H9 (cell line): ENCODE data around the gene SDK1. TPM values are rescaled to one million over a fixed set of nuclear protein-coding genes. Genes with fewer than 3 reads are reported as not detected.

Experiments
- DNase-seq: peaks from one replicate; pipeline ENCODE4 v3.0.0-alpha.2; 2017
- H2AFZ ChIP-seq: one replicate; pipeline ENCODE4 v1.6.1; 2013; ENCODE audit warnings: mild to moderate bottlenecking, low read length, control low read depth, moderate library complexity
- H2AK5ac ChIP-seq: 2 replicates; pipeline ENCODE4 v1.6.1; 2013; ENCODE audit warnings: low read length, control low read depth, mixed read lengths; ENCODE audit not compliant: insufficient read length
- H2BK120ac ChIP-seq: one replicate; pipeline ENCODE4 v1.6.1; 2013; ENCODE audit warnings: low read depth, mild to moderate bottlenecking, low read length, control low read depth, inconsistent platforms; ENCODE audit not compliant: poor library complexity, severe bottlenecking
- H2BK12ac ChIP-seq: 2 replicates; pipeline ENCODE4 v1.6.1; 2013; ENCODE audit warnings: low read length, control low read depth, mixed read lengths, low read depth; ENCODE audit not compliant: insufficient read length
- H2BK15ac ChIP-seq: 2 replicates; pipeline ENCODE4 v1.6.1; 2013; ENCODE audit warnings: low read depth, low read length, control low read depth
- H2BK20ac ChIP-seq: one replicate; pipeline ENCODE4 v1.6.1; 2013; ENCODE audit warnings: low read depth, mild to moderate bottlenecking, low read length, control low read depth, inconsistent platforms; ENCODE audit not compliant: poor library complexity, severe bottlenecking
- H2BK5ac ChIP-seq: 2 replicates; pipeline ENCODE4 v1.6.1; 2013; ENCODE audit warnings: low read length, control low read depth, mixed read lengths; ENCODE audit not compliant: insufficient read length
- H3K14ac ChIP-seq: 2 replicates; pipeline ENCODE4 v1.6.1; 2013; ENCODE audit warnings: low read length, control low read depth; ENCODE audit not compliant: insufficient read depth
- H3K18ac ChIP-seq: 2 replicates; pipeline ENCODE4 v1.6.1; 2013; ENCODE audit warnings: low read depth, mild to moderate bottlenecking, mixed read lengths, low read length, control low read depth; ENCODE audit not compliant: insufficient read length
- H3K23ac ChIP-seq: 2 replicates; pipeline ENCODE4 v1.6.1; 2013; ENCODE audit warnings: low read length, control low read depth, mixed read lengths, low read depth; ENCODE audit not compliant: insufficient read length
- H3K23me2 ChIP-seq: 2 replicates; pipeline ENCODE4 v1.6.1; 2013; ENCODE audit warnings: low read depth, mild to moderate bottlenecking, mixed read lengths, low read length, control low read depth; ENCODE audit not compliant: insufficient read length, poor library complexity, severe bottlenecking
- H3K27ac ChIP-seq: 2 replicates; pipeline ENCODE4 v1.5.1; 2013; ENCODE audit warnings: low read length, control low read depth, mixed read lengths, low read depth; ENCODE audit not compliant: insufficient read length
- H3K27me3 ChIP-seq: 2 replicates; pipeline ENCODE4 v1.6.1; 2013; ENCODE audit warnings: low read length, control low read depth, inconsistent platforms; ENCODE audit not compliant: insufficient read depth
- H3K4ac ChIP-seq: 2 replicates; pipeline ENCODE4 v1.6.1; 2013; ENCODE audit warnings: low read depth, mild to moderate bottlenecking, control low read depth, inconsistent platforms, low read length, moderate library complexity
- H3K4me1 ChIP-seq: 2 replicates; pipeline ENCODE4 v1.6.1; 2013; ENCODE audit warnings: low read length, control low read depth, inconsistent platforms; ENCODE audit not compliant: insufficient read depth
- H3K4me2 ChIP-seq: 2 replicates; pipeline ENCODE4 v1.6.1; 2013; ENCODE audit warnings: low read length, control low read depth, mixed read lengths; ENCODE audit not compliant: insufficient read length, insufficient read depth
- H3K56ac ChIP-seq: 2 replicates; pipeline ENCODE4 v1.6.1; 2013; ENCODE audit warnings: low read depth, mild to moderate bottlenecking, mixed read lengths, low read length, control low read depth; ENCODE audit not compliant: insufficient read length
- H3K79me1 ChIP-seq: 2 replicates; pipeline ENCODE4 v1.6.1; 2013; ENCODE audit warnings: low read depth, mild to moderate bottlenecking, moderate library complexity, low read length, control low read depth, inconsistent platforms; ENCODE audit not compliant: insufficient read depth, poor library complexity, severe bottlenecking
- H3K79me2 ChIP-seq: 2 replicates; pipeline ENCODE4 v1.6.1; 2013; ENCODE audit warnings: low read length, control low read depth, inconsistent platforms; ENCODE audit not compliant: insufficient read depth
- H3K9ac ChIP-seq: 2 replicates; pipeline ENCODE4 v1.6.1; 2013; ENCODE audit warnings: low read length, control low read depth, mixed read lengths; ENCODE audit not compliant: insufficient read length; ENCODE audit errors: extremely low read depth
- H3K9me3 ChIP-seq: one replicate; pipeline ENCODE4 v1.6.1; 2013; ENCODE audit warnings: low read depth, low read length, inconsistent platforms; ENCODE audit not compliant: control insufficient read depth
- H3T11ph ChIP-seq: one replicate; pipeline ENCODE4 v1.6.1; 2013; ENCODE audit warnings: mild to moderate bottlenecking, low read length, control low read depth, inconsistent platforms
- H4K20me1 ChIP-seq: one replicate; pipeline ENCODE4 v1.6.1; 2013; ENCODE audit not compliant: control insufficient read depth, insufficient read length, insufficient read depth
- H4K5ac ChIP-seq: 2 replicates; pipeline ENCODE4 v1.6.1; 2013; ENCODE audit warnings: low read depth, mild to moderate bottlenecking, mixed read lengths, low read length, control low read depth; ENCODE audit not compliant: insufficient read length
- H4K8ac ChIP-seq: replicated peaks from 2 replicates; pipeline ENCODE4 v1.6.1; 2013; ENCODE audit warnings: low read length, control low read depth, mixed read lengths, low read depth; ENCODE audit not compliant: insufficient read length
- H4K91ac ChIP-seq: 2 replicates; pipeline ENCODE4 v1.6.1; 2013; ENCODE audit warnings: low read depth, mild to moderate bottlenecking, moderate library complexity, mixed read lengths, low read length, control low read depth; ENCODE audit not compliant: insufficient read length
- H3K27ac Mint-ChIP-seq, 3 experiments: 2 replicates in 2 of 3; 3 replicates in 1 of 3; pipeline ENCODE4 v1.8.0; 2020 to 2021; ENCODE audit warnings: mixed read lengths in 3 of 3, mild to moderate bottlenecking in 1 of 3, moderate library complexity in 1 of 3
- H3K27me3 Mint-ChIP-seq: 2 replicates; pipeline ENCODE4 v1.8.0; 2021; ENCODE audit warnings: low read depth, mild to moderate bottlenecking, moderate library complexity, mixed read lengths
- H3K36me3 Mint-ChIP-seq, 3 experiments: 2 replicates in 2 of 3; 3 replicates in 1 of 3; pipeline ENCODE4 v1.8.0; 2020 to 2021; ENCODE audit warnings: low read depth in 3 of 3, mixed read lengths in 3 of 3; ENCODE audit not compliant: insufficient read depth in 1 of 3
- H3K4me1 Mint-ChIP-seq, 2 experiments: 2 replicates each; pipeline ENCODE4 v1.8.0; 2020; ENCODE audit warnings: mixed read lengths in 2 of 2
- H3K4me3 Mint-ChIP-seq, 2 experiments: 2 replicates in 1 of 2; 3 replicates in 1 of 2; pipeline ENCODE4 v1.8.0; 2020 to 2021; ENCODE audit warnings: mild to moderate bottlenecking in 2 of 2, mixed read lengths in 2 of 2, moderate library complexity in 1 of 2
- H3K9me3 Mint-ChIP-seq, 2 experiments: 2 replicates in 1 of 2; 3 replicates in 1 of 2; pipeline ENCODE4 v1.8.0; 2020; ENCODE audit warnings: mild to moderate bottlenecking in 2 of 2, mixed read lengths in 2 of 2, moderate library complexity in 1 of 2
- CTCF ChIP-seq: fragments of 200-600 bp; sonication (generic); conservative IDR thresholded peaks from 3 replicates; pipeline ENCODE4 v1.8.0; 2021; ENCODE audit warnings: antibody characterized with exemption, mild to moderate bottlenecking
- WGBS: extraction: QIAGEN DNeasy Blood & Tissue Kit; methylation state at CpG from one replicate; pipeline ENCODE4 v1.1.7; 2013; ENCODE audit warnings: missing lambda C conversion rate, low lambda C conversion rate, mixed read lengths; ENCODE audit not compliant: insufficient read length; ENCODE audit errors: extremely low coverage; 5-methylcytosine and 5-hydroxymethylcytosine counted together
- total RNA-seq: library from RNA; stranded (reverse); gene quantifications from 2 replicates; pipeline ENCODE4 v1.2.1, GENCODE V29; 2021

Gene SDK1
- total RNA-seq, 1 experiment from 2014 or later = 8.7 TPM

DNA sequence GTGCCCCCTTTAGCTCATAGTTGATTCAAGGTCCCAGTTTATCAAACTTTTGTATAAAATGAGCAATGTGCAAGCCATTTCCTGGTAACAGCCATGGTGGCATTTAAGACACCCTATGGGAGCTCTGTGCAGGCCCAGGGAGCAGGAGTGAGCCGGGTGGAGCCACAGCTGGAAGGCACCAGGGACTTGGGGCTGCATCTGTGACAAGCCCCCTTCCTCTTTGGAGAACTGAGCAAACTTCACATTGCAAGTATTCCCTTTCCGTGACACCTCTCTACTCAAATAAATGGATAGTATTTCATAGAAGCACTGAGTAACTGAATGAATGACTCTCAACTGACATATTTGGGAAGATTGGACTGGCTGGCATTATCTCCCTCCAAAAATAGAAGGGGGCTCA is 822.3 kb downstream of the SDK1 start:
- Histone ChIP-seq H2BK120ac (no peak overlapping the region), H3K79me2 (no peaks in the 10 kb centered on the region), H3K56ac (no peak overlapping the region), H2BK15ac (no peak overlapping the region), H3K23me2 (no peaks in the 10 kb centered on the region), H2BK5ac (no peak overlapping the region), H3K27ac (no peak overlapping the region), H2AK5ac (no peak overlapping the region), H4K20me1 (no peaks in the 10 kb centered on the region), H3K9ac (no peak overlapping the region), H4K8ac (no peak overlapping the region), H3K4ac (no peak overlapping the region), H3K9me3 (no peaks in the 10 kb centered on the region), H3K23ac (no peak overlapping the region), H3T11ph (no peak overlapping the region), H4K91ac (no peak overlapping the region), H3K4me1 (no peaks in the 10 kb centered on the region), H4K5ac (no peak overlapping the region), H3K79me1 (no peaks in the 10 kb centered on the region), H3K4me2 (no peak overlapping the region), H3K14ac (no peak overlapping the region), H2BK20ac (no peak overlapping the region), H3K27me3 (no peaks in the 10 kb centered on the region), H3K18ac (no peak overlapping the region), H2BK12ac (no peak overlapping the region), H2AFZ (no peak overlapping the region)
- H3K36me3 Mint-ChIP-seq = peaks cover 14 to 28% (median 22%) of the 10 kb centered on the region in 3 experiments
- H3K27ac Mint-ChIP-seq = no peak overlapping the region
- DNase-seq = no peak
- no CpG with 5 or more reads among the region's 2 CpGs for WGBS
- no peaks in the 10 kb centered on the region for H3K4me1 Mint-ChIP-seq
- no peak for TF ChIP-seq CTCF
- H3K4me3 Mint-ChIP-seq = no peak overlapping the region
- H3K27me3 Mint-ChIP-seq = no peaks in the 10 kb centered on the region; the same call in none of the 2 replicates
- H3K9me3 Mint-ChIP-seq = peaks cover 30 to 32% of the 10 kb centered on the region in 2 experiments
